ENCODE data around the gene IGF2BP3. TPM values are rescaled to one million over a fixed set of nuclear protein-coding genes. Genes with fewer than 3 reads are reported as not detected.

IGF2BP3 gene
- total and polyA plus RNA-seq, 4 donors, result 0.18 to 60.2 (median 1.5) TPM

DNA sequence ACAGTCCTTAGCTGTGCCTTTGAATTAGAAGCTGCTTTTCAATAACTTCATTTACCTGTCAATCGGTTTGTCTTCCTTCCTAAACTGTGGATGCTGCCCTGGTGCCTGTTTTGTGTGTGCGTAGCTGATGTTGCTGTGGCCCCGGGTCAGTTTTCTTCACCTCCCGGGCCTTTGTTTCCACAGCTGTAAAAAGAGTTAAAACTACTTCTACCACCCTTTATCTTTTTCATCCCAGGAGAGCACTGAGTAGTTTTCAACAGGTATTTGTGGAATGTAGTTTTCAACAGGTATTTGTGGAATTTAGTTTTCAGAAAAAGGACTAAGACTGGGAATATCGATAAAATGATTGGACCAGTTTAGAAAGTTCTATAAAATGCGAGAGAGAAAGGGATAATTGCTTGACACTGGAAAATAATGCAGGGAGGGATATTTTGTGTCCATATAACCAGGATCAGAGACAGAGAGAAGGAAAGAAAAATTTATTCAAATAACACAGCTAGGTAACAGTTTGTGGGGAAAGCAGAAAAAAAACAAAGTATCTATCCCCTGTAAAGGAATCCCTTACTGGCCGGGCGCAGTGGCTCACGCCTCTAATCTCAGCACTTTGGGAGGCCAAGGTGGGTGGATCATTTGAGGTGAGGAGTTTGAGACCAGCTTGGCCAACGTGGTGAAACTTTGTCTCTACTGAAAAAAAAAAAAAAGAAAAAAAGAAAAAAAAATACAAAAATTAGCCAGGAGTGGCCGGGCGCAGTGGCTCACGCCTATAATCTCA lies 15.9 kb upstream of the IGF2BP3 start:
- Histone ChIP-seq H3K4me3 (no peak overlapping the region), H3K4me1 (ENCODE audit: control insufficient read depth in 5 of 5, insufficient read depth in 5 of 5, low read length in 5 of 5) (peaks cover 0 to 2% (median 0%) of the 10 kb centered on the region in 5 donors), H3K36me3 (ENCODE audit: control insufficient read depth in 4 of 4, insufficient read depth in 4 of 4, low read length in 4 of 4) (no peaks in the 10 kb centered on the region), H3K9ac (ENCODE audit: insufficient read depth in 1 of 2, low read length in 2 of 2) (no peak overlapping the region), H3K27me3 (ENCODE audit: control insufficient read depth in 3 of 3, insufficient read depth in 3 of 3, low read length in 2 of 3) (no peaks in the 10 kb centered on the region), H3K27ac (ENCODE audit: low read depth in 1 of 2, low read length in 1 of 2) (no peak overlapping the region), H3K9me3 (ENCODE audit: control insufficient read depth in 4 of 4, insufficient read depth in 3 of 4, low read length in 3 of 4) (no peaks in the 10 kb centered on the region)
- DNase-seq (no peak), ATAC-seq (ENCODE audit: insufficient read depth, low FRiP score) (no peak)
- TF ChIP-seq, protein P1, sequence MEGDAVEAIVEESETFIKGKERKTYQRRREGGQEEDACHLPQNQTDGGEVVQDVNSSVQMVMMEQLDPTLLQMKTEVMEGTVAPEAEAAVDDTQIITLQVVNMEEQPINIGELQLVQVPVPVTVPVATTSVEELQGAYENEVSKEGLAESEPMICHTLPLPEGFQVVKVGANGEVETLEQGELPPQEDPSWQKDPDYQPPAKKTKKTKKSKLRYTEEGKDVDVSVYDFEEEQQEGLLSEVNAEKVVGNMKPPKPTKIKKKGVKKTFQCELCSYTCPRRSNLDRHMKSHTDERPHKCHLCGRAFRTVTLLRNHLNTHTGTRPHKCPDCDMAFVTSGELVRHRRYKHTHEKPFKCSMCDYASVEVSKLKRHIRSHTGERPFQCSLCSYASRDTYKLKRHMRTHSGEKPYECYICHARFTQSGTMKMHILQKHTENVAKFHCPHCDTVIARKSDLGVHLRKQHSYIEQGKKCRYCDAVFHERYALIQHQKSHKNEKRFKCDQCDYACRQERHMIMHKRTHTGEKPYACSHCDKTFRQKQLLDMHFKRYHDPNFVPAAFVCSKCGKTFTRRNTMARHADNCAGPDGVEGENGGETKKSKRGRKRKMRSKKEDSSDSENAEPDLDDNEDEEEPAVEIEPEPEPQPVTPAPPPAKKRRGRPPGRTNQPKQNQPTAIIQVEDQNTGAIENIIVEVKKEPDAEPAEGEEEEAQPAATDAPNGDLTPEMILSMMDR (IDR thresholded peaks at IDR 0.05; ENCODE audit: control extremely low read depth, extremely low read depth), result no peak
- 80 to 91% methylated on average over 13 of the region's 13 CpGs for WGBS, 2 donors

DNA sequence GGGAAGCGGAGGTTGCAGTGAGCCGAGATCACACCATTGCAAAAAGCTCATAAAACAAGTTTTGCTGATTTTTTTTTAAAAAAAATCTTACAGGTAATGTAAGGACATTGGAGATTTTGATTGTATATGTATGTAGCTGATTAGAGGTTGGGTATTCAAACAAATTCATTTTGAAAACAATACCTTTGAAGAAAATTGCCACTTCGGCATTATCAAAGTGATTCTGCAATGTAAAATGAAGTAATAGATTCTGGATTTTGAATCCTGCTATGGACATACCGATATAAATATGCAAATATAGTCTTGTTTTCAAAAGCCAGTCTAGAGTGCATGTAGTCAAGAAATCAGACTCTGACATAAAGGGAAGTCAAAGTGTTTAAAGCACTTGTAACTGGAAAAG lies 12.4 kb upstream of the IGF2BP3 start:
- Histone ChIP-seq H3K9me3 (ENCODE audit: control insufficient read depth in 4 of 4, insufficient read depth in 3 of 4, low read length in 3 of 4) (no peaks in the 10 kb centered on the region), H3K4me3 (no peak overlapping the region), H3K4me1 (ENCODE audit: control insufficient read depth in 5 of 5, insufficient read depth in 5 of 5, low read length in 5 of 5) (no peaks in the 10 kb centered on the region), H3K27ac (ENCODE audit: low read depth in 1 of 2, low read length in 1 of 2) (no peak overlapping the region), H3K27me3 (ENCODE audit: control insufficient read depth in 3 of 3, insufficient read depth in 3 of 3, low read length in 2 of 3) (peaks cover 0 to 3% (median 0%) of the 10 kb centered on the region in 3 donors), H3K9ac (ENCODE audit: insufficient read depth in 1 of 2, low read length in 2 of 2) (no peak overlapping the region), H3K36me3 (ENCODE audit: control insufficient read depth in 4 of 4, insufficient read depth in 4 of 4, low read length in 4 of 4) (no peaks in the 10 kb centered on the region)
- ATAC-seq (ENCODE audit: insufficient read depth, low FRiP score), result no peak
- 94 to 95% methylated on average over 4 of the region's 4 CpGs for WGBS, 2 donors
- TF ChIP-seq, protein P1 (IDR thresholded peaks at IDR 0.05; ENCODE audit: control extremely low read depth, extremely low read depth), result no peak
- no peak for DNase-seq

DNA sequence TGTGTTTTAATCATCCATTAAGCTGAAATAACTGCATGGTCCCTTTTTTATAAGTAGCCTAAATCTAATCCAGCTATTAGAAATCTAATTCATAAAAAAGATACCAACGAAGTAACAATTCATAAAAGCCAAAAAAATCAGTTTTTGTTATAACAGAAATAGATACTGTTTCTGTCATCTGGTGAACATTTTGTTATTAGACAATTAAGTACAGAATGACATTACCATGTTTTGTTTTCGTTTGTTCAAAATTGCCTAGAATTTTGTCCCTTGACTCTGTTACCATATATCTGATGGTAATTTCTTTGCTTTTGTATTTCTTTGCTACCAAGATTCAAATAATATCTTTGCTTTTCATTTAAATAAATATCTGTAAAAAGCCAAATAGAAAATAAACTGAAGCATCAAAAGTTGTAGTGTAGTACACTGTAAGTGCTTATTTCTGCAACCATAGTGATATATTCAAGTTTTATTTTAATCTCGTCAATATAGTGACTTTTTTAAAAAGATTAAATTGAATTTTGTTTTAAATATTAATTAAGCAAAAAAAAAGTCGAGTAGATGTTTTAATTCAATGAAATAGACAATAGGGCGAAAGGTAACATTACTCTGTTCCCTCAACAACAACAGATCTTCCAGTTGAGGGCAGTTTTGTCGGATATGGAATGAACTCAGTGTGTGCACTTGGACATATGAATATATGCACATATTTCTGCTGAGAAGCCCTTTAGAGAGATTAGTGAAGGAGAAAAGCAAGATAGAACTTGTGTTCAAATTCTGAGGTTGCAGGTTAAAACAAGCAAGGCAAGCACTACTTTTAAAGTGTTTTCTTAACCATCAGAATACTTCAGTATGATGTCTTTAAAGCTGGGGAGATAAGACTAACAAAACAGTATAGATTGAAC lies 7.9 kb upstream of the IGF2BP3 start:
- TF ChIP-seq, protein P1 (IDR thresholded peaks at IDR 0.05; ENCODE audit: control extremely low read depth, extremely low read depth), result no peak
- no peaks in the 10 kb centered on the region for H3K36me3 ChIP-seq (ENCODE audit: control insufficient read depth in 4 of 4, insufficient read depth in 4 of 4, low read length in 4 of 4)
- no peak overlapping the region for H3K9ac ChIP-seq (ENCODE audit: insufficient read depth in 1 of 2, low read length in 2 of 2)
- peaks cover 0 to 8% (median 0%) of the 10 kb centered on the region in 4 donors for H3K9me3 ChIP-seq (ENCODE audit: control insufficient read depth in 4 of 4, insufficient read depth in 3 of 4, low read length in 3 of 4)
- peaks cover 0 to 10% (median 0%) of the 10 kb centered on the region in 3 donors for H3K27me3 ChIP-seq (ENCODE audit: control insufficient read depth in 3 of 3, insufficient read depth in 3 of 3, low read length in 2 of 3)
- 83 to 88% methylated on average over 6 of the region's 6 CpGs for WGBS, 2 donors
- peaks cover 0 to 22% (median 4%) of the 10 kb centered on the region in 5 donors for H3K4me1 ChIP-seq (ENCODE audit: control insufficient read depth in 5 of 5, insufficient read depth in 5 of 5, low read length in 5 of 5)
- H3K4me3 ChIP-seq, result no peak overlapping the region
- DNase-seq (no peak), ATAC-seq (ENCODE audit: insufficient read depth, low FRiP score) (no peak)
- H3K27ac ChIP-seq (ENCODE audit: low read depth in 1 of 2, low read length in 1 of 2), result no peak overlapping the region

Measured in lung (tissue), 12 donors.